Adrenal gland (tissue), 12 donors: ENCODE measurements around the gene NR6A1. TPM values are rescaled to one million over a fixed set of nuclear protein-coding genes. Genes with fewer than 3 reads are reported as not detected.

Experiments
- DNase-seq, 7 donors: peaks; one replicate each; pipeline ENCODE4 v3.0.0-alpha.2; 2019 to 2020
- H3K27ac ChIP-seq, 5 donors: fragments of 200-600 bp; sonication (generic) in 4 of 5; 1 replicate in 3 of 5; 2 replicates in 2 of 5; pipeline versions ENCODE4 v1.5.1 to v1.8.0; 2016 to 2020; ENCODE audit warnings: mild to moderate bottlenecking in 1 of 5
- H3K27me3 ChIP-seq: fragments of 200-600 bp; 2 replicates; pipeline ENCODE4 v1.8.0; 2021
- H3K36me3 ChIP-seq, 2 donors: fragments of 200-600 bp; replicated peaks in 1 of 2; 1 replicate in 1 of 2; 2 replicates in 1 of 2; pipeline versions ENCODE4 v1.5.1 to v1.8.0; 2018 to 2022
- H3K4me1 ChIP-seq, 2 donors: fragments of 200-600 bp; replicated peaks in 1 of 2; 1 replicate in 1 of 2; 2 replicates in 1 of 2; pipeline versions ENCODE4 v1.5.1 to v1.8.0; 2018 to 2021
- H3K4me3 ChIP-seq, 4 donors: fragments of 200-600 bp; sonication (generic) in 3 of 4; one replicate each; pipeline ENCODE4 v1.5.1; 2016 to 2018
- H3K9me3 ChIP-seq, 3 donors: fragments of 200-600 bp; sonication (generic) in 1 of 3; replicated peaks in 1 of 3; 1 replicate in 2 of 3; 2 replicates in 1 of 3; pipeline versions ENCODE4 v1.5.1 to v1.8.0; 2016 to 2021
- POLR2A ChIP-seq, 2 donors: fragments of 450-650 bp; IDR thresholded peaks; one replicate each; pipeline ENCODE4 v1.6.1; 2017; ENCODE audit warnings: antibody characterized with exemption in 2 of 2, mild to moderate bottlenecking in 2 of 2, moderate library complexity in 1 of 2
- WGBS, 4 donors: extraction: QIAGEN DNeasy Blood & Tissue Kit in 2 of 4; methylation state at CpG; one replicate each; pipeline versions ENCODE4 v1.1.5 to v1.1.7; 2013 to 2017; 5-methylcytosine and 5-hydroxymethylcytosine counted together
- intact Hi-C, 2 donors: fragments of 100-400 bp; cut with DNase I; formaldehyde crosslinking; loops; one replicate each; pipeline versions ENCODE4 v1.14.1 to v1.15.0; 2022 to 2023
- polyA plus RNA-seq, 3 donors: library from polyadenylated mRNA; stranded (reverse); fragments of 200-250 nt in 2 of 3; fragments of 350-450 nt in 1 of 3; fragmentation: Illumina TruSeq in 1 of 3; extraction: RNeasy Lipid Tissue Mini Kit (QIAGEN cat#74804) in 1 of 3; gene quantifications; one replicate each; pipeline ENCODE4 v1.2.3, GENCODE V29; 2013 to 2014
- total RNA-seq, 9 donors: library from RNA; depleted of rRNA in 4 of 9; stranded (reverse); fragments of >200 nt in 4 of 9; fragments of 120-200 nt in 1 of 9; fragmentation: NEBNext Ultra II Directional in 1 of 9; extraction: Animal tissue kit (Norgen Biotek cat#: 25700) in 1 of 9; gene quantifications; one replicate each; pipeline versions ENCODE4 v1.1.0 to v1.2.4, GENCODE V29; 2013 to 2023
- TF ChIP-seq, protein P1 (sequence below), 6 experiments: fragments of 450-650 bp in 4 of 6; fragments of 200-600 bp in 2 of 6; sonication (generic) in 1 of 6; IDR thresholded peaks; 1 replicate in 5 of 6; 2 replicates in 1 of 6; pipeline versions ENCODE4 v1.5.1 to v1.8.0; 2016 to 2021; ENCODE audit warnings: antibody characterized with exemption in 6 of 6, mild to moderate bottlenecking in 2 of 6, moderate library complexity in 1 of 6
- donor health status: healthy with polysubstance abuse.
- donor health status: Bipolar disorder and iron deficiency.
- donor health status: DM: yes; HTN: yes; CAD: no.
- donor health status: DM: no; HTN: no; CAD: no.
- donor health status: DM: no; HTN: no; CAD: no.
- donor health status: DM: yes; HTN: yes; CAD: no.

Gene NR6A1
- total and polyA plus RNA-seq, 12 donors: 0.46 to 9.8 (median 1.5) TPM

DNA sequence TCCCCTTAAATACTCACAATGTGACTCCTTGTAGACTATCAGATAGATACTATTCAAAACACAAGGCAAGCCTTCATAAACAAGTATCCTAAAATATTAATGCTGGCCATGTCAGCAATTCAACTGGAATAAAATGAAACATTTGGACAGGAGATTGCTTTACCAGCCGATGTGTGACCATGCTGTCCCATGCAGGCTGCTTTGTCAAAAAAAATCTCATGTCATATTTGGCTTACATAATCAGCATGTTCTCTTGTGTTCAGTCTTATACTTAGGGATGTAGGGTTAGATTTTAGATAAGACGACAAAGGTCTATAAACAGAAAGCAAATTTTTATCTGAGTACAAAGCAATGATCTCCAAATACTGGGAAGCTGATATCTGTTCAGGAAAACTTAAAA is 108.5 kb downstream of the NR6A1 start:
- no peaks in the 10 kb centered on the region for H3K9me3 ChIP-seq
- WGBS, 4 donors: 83 to 89% (median 86%) methylated on average over 2 of the region's 2 CpGs
- peaks cover 0 to 8% of the 10 kb centered on the region in 2 donors for H3K4me1 ChIP-seq
- H3K27me3 ChIP-seq: no peaks in the 10 kb centered on the region
- intact Hi-C loops: no loop called here
- no peak for DNase-seq
- TF ChIP-seq, protein P1, sequence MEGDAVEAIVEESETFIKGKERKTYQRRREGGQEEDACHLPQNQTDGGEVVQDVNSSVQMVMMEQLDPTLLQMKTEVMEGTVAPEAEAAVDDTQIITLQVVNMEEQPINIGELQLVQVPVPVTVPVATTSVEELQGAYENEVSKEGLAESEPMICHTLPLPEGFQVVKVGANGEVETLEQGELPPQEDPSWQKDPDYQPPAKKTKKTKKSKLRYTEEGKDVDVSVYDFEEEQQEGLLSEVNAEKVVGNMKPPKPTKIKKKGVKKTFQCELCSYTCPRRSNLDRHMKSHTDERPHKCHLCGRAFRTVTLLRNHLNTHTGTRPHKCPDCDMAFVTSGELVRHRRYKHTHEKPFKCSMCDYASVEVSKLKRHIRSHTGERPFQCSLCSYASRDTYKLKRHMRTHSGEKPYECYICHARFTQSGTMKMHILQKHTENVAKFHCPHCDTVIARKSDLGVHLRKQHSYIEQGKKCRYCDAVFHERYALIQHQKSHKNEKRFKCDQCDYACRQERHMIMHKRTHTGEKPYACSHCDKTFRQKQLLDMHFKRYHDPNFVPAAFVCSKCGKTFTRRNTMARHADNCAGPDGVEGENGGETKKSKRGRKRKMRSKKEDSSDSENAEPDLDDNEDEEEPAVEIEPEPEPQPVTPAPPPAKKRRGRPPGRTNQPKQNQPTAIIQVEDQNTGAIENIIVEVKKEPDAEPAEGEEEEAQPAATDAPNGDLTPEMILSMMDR (IDR thresholded peaks at IDR 0.05): no peak
- no peak for TF ChIP-seq POLR2A (IDR thresholded peaks at IDR 0.05)
- H3K27ac ChIP-seq: no peak overlapping the region
- H3K36me3 ChIP-seq: no peaks in the 10 kb centered on the region
- H3K4me3 ChIP-seq: no peak overlapping the region

DNA sequence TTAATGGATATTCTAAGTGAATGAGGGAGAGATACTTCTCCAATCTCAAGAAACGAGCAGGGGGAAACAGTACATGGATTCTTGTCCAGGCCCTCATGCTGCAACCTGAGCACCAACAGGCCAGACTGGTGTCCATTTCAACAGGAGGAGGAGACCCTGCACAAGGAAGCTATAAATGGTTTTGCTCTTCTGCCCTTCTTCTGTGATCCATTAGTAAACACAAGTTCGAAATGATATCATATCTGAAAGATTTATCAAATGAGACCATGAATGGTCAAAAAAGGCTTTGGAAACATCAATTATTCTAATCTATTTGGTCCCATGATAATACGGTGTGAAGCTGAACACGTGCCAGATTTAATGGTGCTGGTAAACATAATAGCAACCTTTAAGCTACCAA is 109.8 kb downstream of the NR6A1 start:
- H3K9me3 ChIP-seq: no peaks in the 10 kb centered on the region
- no peak overlapping the region for H3K4me3 ChIP-seq
- H3K27me3 ChIP-seq: no peaks in the 10 kb centered on the region
- 85 to 90% (median 86%) methylated on average over 4 of the region's 4 CpGs for WGBS, 4 donors
- intact Hi-C loops: no loop called here
- no peak for DNase-seq
- no peaks in the 10 kb centered on the region for H3K36me3 ChIP-seq
- peaks cover 0 to 8% of the 10 kb centered on the region in 2 donors for H3K4me1 ChIP-seq
- TF ChIP-seq POLR2A (IDR thresholded peaks at IDR 0.05): no peak
- TF ChIP-seq, protein P1 (IDR thresholded peaks at IDR 0.05): no peak
- no peak overlapping the region for H3K27ac ChIP-seq

DNA sequence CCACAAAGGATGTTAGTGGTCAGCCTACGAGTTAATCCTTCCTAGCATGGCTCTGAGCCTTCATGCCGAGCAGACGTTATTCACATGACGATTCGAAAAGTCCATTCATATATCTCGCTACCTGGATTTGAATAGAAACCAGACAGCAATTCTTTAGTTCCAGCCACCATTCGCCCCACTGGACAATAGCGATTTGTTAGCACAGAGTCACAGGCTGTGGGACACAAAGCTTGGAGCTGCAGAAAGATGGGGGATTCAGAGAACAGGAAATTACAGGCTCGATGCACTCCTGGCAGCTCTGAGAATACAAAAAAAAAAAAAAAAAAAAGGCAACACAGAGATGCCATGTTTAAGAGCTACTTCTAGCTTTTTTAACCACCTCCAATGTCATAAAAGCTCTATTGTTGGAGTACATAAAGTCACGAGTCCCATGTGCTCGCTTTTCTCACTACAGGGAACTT is 110.7 kb downstream of the NR6A1 start:
- Histone ChIP-seq H3K4me1 (peaks cover 0 to 8% of the 10 kb centered on the region in 2 donors), H3K9me3 (no peaks in the 10 kb centered on the region), H3K4me3 (peak overlapping the region in 2 of 4 donors; percentile 15 to 59), H3K27ac (peak overlapping the region in 1 of 5 donors; percentile 64), H3K36me3 (no peaks in the 10 kb centered on the region), H3K27me3 (no peaks in the 10 kb centered on the region)
- 3 to 8% (median 5%) methylated on average over 11 of the region's 11 CpGs for WGBS, 4 donors
- peak in 5 of 7 donors; percentile 4 to 21 (median 16) for DNase-seq
- peak in 1 of 2 donors; percentile 17 for TF ChIP-seq POLR2A (IDR thresholded peaks at IDR 0.05)
- TF ChIP-seq, protein P1 (IDR thresholded peaks at IDR 0.05): no peak
- intact Hi-C loops: no loop called here

DNA sequence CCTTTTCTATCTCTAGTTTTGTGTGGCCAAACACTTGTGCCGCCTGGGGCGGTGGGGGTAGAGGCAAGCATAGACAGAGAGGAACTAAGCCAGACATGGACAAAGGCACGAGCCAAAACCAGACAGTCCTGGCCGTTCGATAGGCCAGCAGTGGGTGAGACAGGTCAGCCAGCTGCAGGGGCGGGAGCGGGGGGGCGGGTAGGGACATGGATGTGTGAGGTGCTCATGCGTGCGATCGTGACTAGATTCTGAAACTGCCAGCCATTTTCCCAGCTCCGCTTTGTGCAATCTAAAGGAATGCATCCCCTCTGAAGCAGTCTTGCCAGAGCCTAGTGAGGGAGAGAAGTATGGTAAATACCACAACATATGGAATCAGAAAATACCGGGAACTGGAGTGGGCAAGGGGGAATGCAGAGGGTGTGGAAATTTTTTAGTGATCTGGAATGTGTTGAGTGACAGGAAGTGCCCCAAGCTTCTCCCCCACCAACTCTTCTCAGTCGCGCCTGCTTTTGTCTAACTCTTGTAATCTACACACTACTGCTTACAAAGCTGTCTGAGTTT is 111.9 kb downstream of the NR6A1 start:
- TF ChIP-seq, protein P1 (IDR thresholded peaks at IDR 0.05): no peak
- TF ChIP-seq POLR2A (IDR thresholded peaks at IDR 0.05): peak in 1 of 2 donors; percentile 45
- peaks cover 0 to 8% of the 10 kb centered on the region in 2 donors for H3K4me1 ChIP-seq
- H3K36me3 ChIP-seq: no peaks in the 10 kb centered on the region
- no peaks in the 10 kb centered on the region for H3K27me3 ChIP-seq
- H3K9me3 ChIP-seq: no peaks in the 10 kb centered on the region
- H3K27ac ChIP-seq: peak overlapping the region in 4 of 5 donors; percentile 47 to 88 (median 62)
- peak; percentile 75 to 90 (median 81) for DNase-seq
- H3K4me3 ChIP-seq: peak overlapping the region in 2 of 4 donors; percentile 28 to 59
- 0 to 2% (median 1%) methylated on average over 15 of the region's 15 CpGs for WGBS, 4 donors
- intact Hi-C loops: no loop called here
